ENCODE results near the gene LDLRAD4. TPM values are rescaled to one million over a fixed set of nuclear protein-coding genes. Genes with fewer than 3 reads are reported as not detected.

LDLRAD4 gene
- polyA plus RNA-seq, 1 of the 3 experiments (the other 2 are of a cell fraction): 0.16 TPM

DNA sequence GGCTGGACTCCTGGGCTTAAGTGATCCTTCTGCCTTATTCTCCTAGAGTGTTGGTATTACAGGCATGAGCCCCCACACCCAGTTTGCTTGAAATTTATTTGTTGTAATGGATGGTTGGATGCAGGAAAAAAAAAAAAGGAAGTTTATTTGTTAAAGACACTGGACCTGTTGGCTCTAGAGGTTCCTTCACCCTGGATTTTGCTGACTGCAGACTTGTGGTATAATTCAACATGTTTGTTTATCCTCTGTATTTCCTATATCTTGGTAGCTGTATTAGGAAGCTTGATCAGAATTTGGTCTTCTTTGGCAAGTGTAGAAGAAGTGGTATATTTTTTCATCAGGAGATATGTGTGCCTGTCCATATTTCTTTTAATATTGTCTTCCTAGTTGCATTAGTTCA, 138.7 kb downstream of the LDLRAD4 start:
- TF ChIP-seq POLR2AphosphoS5 (IDR thresholded peaks at IDR 0.05; ENCODE audit: low read depth, low read length): no peak
- no peak for TF ChIP-seq JUND (IDR thresholded peaks at IDR 0.05)
- no peak for TF ChIP-seq MEF2A (IDR thresholded peaks at IDR 0.05; ENCODE audit: borderline replicate concordance, low read depth)
- TF ChIP-seq NFIC (IDR thresholded peaks at IDR 0.05; ENCODE audit: borderline replicate concordance): no peak
- no peak for TF ChIP-seq TAF1 (IDR thresholded peaks at IDR 0.05; ENCODE audit: borderline replicate concordance, low read depth, low read length)
- no peak for TF ChIP-seq TCF12 (IDR thresholded peaks at IDR 0.05)
- TF ChIP-seq GABPA (IDR thresholded peaks at IDR 0.05; ENCODE audit: low read depth): no peak
- no peak for TF ChIP-seq TEAD4 (IDR thresholded peaks at IDR 0.05; ENCODE audit: borderline replicate concordance, insufficient read depth)
- no peak for TF ChIP-seq RFX5 (IDR thresholded peaks at IDR 0.05; ENCODE audit: low read length)
- no peak for TF ChIP-seq FOXJ3 (CRISPR knock-in tag; IDR thresholded peaks at IDR 0.05)
- TF ChIP-seq, protein P1, sequence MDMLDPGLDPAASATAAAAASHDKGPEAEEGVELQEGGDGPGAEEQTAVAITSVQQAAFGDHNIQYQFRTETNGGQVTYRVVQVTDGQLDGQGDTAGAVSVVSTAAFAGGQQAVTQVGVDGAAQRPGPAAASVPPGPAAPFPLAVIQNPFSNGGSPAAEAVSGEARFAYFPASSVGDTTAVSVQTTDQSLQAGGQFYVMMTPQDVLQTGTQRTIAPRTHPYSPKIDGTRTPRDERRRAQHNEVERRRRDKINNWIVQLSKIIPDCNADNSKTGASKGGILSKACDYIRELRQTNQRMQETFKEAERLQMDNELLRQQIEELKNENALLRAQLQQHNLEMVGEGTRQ (IDR thresholded peaks at IDR 0.05; ENCODE audit: borderline replicate concordance, low read depth, low read length): no peak
- no peak for TF ChIP-seq SIN3A (IDR thresholded peaks at IDR 0.05; ENCODE audit: borderline replicate concordance, low read depth, low read length)
- TF ChIP-seq, protein P2, sequence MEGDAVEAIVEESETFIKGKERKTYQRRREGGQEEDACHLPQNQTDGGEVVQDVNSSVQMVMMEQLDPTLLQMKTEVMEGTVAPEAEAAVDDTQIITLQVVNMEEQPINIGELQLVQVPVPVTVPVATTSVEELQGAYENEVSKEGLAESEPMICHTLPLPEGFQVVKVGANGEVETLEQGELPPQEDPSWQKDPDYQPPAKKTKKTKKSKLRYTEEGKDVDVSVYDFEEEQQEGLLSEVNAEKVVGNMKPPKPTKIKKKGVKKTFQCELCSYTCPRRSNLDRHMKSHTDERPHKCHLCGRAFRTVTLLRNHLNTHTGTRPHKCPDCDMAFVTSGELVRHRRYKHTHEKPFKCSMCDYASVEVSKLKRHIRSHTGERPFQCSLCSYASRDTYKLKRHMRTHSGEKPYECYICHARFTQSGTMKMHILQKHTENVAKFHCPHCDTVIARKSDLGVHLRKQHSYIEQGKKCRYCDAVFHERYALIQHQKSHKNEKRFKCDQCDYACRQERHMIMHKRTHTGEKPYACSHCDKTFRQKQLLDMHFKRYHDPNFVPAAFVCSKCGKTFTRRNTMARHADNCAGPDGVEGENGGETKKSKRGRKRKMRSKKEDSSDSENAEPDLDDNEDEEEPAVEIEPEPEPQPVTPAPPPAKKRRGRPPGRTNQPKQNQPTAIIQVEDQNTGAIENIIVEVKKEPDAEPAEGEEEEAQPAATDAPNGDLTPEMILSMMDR (IDR thresholded peaks at IDR 0.05): no peak
- TF ChIP-seq, protein P3, sequence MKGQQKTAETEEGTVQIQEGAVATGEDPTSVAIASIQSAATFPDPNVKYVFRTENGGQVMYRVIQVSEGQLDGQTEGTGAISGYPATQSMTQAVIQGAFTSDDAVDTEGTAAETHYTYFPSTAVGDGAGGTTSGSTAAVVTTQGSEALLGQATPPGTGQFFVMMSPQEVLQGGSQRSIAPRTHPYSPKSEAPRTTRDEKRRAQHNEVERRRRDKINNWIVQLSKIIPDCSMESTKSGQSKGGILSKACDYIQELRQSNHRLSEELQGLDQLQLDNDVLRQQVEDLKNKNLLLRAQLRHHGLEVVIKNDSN (IDR thresholded peaks at IDR 0.05; ENCODE audit: borderline replicate concordance, low read depth): no peak
- no peak for TF ChIP-seq FOXM1 (IDR thresholded peaks at IDR 0.05; ENCODE audit: low read depth)
- no peak for TF ChIP-seq RCOR1 (IDR thresholded peaks at IDR 0.05; ENCODE audit: low read length)
- TF ChIP-seq RAD21 (IDR thresholded peaks at IDR 0.05; ENCODE audit: low read length): no peak
- TF ChIP-seq, protein P4, sequence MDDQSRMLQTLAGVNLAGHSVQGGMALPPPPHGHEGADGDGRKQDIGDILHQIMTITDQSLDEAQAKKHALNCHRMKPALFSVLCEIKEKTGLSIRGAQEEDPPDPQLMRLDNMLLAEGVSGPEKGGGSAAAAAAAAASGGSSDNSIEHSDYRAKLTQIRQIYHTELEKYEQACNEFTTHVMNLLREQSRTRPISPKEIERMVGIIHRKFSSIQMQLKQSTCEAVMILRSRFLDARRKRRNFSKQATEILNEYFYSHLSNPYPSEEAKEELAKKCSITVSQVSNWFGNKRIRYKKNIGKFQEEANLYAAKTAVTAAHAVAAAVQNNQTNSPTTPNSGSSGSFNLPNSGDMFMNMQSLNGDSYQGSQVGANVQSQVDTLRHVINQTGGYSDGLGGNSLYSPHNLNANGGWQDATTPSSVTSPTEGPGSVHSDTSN (IDR thresholded peaks at IDR 0.05): no peak
- no peak for TF ChIP-seq RXRA (IDR thresholded peaks at IDR 0.05; ENCODE audit: borderline replicate concordance, low read depth)
- no peak for TF ChIP-seq SMC3 (IDR thresholded peaks at IDR 0.05; ENCODE audit: low read depth, low read length)
- ChIA-PET POLR2A (no interaction called here), CTCF (no interaction called here)
- H2AFZ ChIP-seq (ENCODE audit: low read depth): no peak overlapping the region
- H3K27me3 ChIP-seq (ENCODE audit: insufficient read depth): no peaks in the 10 kb centered on the region
- H3K36me3 ChIP-seq (replicated peaks in 1 of 2; ENCODE audit: control insufficient read depth in 1 of 2, insufficient read depth in 2 of 2, low read length in 1 of 2): no peaks in the 10 kb centered on the region
- H3K9ac ChIP-seq: no peak overlapping the region
- H3K4me1 ChIP-seq (ENCODE audit: control insufficient read depth in 1 of 2, insufficient read depth in 2 of 2, low read depth in 1 of 2, low read length in 1 of 2): no peaks in the 10 kb centered on the region; a peak in 1 of 4 replicates
- H4K20me1 ChIP-seq (ENCODE audit: insufficient read depth): no peaks in the 10 kb centered on the region
- DNase-seq: no peak
- no peaks in the 10 kb centered on the region for H3K9me2 ChIP-seq
- no peak overlapping the region for H3K4me2 ChIP-seq
- H3K27ac ChIP-seq (ENCODE audit: low read depth in 2 of 2, low read length in 1 of 2): no peak overlapping the region
- H3K9me3 ChIP-seq: no peaks in the 10 kb centered on the region
- H3F3A ChIP-seq (replicated peaks; ENCODE audit: insufficient read depth): no peaks in the 10 kb centered on the region
- H3K4me3 ChIP-seq (ENCODE audit: low read depth in 2 of 2, low read length in 1 of 2): no peak overlapping the region
- H3K79me2 ChIP-seq (ENCODE audit: insufficient read depth): no peaks in the 10 kb centered on the region

All from SK-N-SH (cell line).